HG02973 (cell line): ENCODE results near the gene NPR2.

Experiments used
- ATAC-seq: cut with Tn5 transposase; IDR thresholded peaks from one replicate; pipeline ENCODE4 v1.9.1; 2021; ENCODE audit warnings: moderate library complexity; ENCODE audit not compliant: unreplicated experiment

Gene NPR2

DNA sequence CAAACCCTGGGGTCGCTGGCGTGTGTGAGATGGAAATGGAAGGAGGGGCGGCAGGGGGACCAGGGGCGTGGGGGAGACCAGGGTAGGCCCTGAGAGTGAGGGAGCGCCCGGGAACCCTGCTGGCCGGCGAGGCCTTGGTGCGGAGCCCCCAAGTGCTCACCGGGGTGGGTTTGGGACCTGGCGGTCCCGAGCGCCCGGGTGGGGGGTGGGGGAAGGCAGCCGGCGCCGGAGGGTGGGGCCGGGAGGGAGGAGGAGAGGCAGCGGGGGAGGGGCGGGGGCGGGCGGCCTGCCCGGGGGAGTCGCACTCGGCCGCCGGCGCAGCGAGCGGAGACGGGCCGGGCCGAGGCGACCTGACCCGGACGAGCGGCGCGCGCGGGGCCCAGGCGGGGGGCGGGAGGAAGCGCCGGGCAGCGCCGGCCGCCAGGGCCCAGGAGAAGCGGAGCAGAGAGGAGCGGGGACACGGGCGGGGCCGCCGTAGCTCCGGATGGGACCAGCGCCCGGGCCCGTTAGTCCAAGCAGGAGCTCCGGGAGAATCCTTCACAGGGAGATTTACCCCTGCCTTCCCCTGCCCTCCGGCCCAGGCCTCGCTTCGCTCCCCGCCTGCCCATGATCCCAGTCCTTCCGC, at the start of gene NPR2:
Gene NPR2 (plus strand): TSS at position 295 of the 625 bp plus-strand sequence. CDS start 818 bp downstream, outside the sequence.
- ATAC-seq: no peak

DNA sequence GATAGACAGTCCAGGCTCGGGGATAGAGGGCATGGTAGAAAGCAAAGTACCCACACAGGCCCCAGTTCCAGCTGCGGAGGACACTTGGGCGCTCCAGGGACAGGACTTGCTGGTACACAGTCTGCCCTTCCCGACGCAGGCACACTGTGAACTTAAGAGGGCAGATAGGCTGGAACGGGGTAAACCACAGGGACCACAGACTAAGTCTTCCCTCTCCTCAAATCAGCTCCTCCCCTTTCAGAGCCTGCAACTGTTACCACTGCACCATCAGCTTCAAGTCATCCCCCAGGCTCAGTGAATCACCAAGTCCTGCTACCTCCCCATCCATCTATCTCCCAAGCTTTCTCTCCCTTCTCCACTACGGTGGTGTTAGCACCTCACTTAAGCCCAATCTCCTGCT, 49.7 kb upstream of the NPR2 start:
- ATAC-seq: no peak

DNA sequence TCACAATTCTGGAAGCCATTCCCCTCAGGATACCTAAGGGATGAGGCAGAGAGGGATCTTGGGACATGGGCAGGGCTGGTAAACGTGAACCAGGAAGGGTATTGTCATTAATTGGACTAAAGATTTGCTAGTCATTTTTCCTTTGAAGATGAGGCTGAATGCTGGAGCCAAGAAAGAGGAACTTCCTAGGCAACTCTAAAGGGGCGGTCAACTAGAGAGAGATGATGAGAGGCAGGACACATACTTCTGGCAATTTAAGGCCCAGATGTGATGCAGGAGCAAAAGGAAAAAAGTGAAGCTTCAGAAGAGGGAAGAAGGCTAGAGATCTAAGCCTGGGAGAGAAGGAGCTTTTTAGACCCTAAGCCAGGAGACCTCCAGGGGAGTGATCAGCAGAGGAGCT, 47.9 kb upstream of the NPR2 start:
- ATAC-seq: no peak

DNA sequence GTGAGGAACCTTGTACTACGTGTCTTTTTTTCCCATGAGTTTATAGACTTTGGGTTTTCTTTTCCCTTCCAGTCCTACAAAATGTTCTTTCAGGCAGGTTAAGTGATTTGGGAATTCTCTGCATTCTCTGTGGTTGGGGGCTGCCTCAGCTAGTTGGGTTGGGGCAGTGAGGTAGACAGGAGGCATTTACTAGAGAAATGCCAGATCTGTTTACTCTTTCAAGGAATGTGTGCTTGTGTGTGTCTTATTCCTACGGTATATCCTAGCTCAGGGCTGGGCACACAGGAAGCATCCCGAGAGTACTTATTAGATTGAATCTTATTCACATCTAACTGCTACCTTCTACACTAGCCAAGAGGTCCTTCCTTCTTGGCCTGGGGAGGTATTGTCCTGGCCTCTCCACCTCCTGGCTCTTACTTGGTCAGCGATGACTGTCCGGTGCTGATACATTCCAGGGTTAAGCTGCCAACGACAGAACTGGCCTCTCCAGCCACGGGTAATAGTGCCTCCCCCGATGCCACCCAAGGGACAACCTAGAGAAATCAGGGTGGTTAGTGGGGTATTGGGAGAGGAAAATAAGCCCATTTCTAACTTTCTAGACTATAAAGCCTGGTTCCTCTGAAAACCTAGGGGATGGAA, 47.4 kb upstream of the NPR2 start:
- ATAC-seq: no peak

DNA sequence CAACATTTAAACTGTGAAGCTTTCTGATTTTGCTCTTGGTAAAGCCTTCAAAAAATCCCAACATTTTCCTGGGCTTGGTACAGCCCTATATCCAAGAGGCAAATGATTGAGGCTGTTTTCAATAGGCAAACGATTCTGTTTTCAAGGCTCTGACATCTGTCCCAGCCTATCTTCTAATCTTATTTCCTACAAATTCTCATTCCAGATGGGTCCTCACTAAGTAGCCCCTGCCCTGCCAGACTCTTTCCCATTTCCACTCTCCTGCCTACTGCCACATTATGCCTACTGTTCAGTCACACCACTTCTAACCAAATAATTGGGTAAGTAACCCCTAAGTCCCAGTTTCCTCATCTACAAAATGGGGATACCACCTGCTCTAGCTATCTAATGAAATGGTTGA, 45.8 kb upstream of the NPR2 start:
- no peak for ATAC-seq

DNA sequence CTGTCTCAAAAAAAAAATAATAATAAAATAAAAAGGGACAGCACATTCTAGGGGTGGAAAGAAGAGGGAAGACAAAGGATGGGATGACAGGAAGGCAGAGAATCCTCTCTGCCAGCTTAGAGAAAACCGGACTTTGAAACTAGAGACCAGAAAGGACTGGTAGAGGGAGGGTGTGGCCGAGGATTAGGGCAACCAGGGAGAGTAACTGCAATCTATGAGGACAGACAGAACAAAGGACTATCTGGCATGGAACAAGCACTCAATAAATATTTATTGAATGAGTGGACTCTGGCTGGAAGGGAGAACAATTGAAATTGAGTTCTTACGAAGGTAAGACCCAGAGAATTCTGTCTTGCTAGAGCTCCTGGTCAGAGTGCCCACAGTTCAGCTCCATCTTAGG, 44.8 kb upstream of the NPR2 start:
- no peak for ATAC-seq

DNA sequence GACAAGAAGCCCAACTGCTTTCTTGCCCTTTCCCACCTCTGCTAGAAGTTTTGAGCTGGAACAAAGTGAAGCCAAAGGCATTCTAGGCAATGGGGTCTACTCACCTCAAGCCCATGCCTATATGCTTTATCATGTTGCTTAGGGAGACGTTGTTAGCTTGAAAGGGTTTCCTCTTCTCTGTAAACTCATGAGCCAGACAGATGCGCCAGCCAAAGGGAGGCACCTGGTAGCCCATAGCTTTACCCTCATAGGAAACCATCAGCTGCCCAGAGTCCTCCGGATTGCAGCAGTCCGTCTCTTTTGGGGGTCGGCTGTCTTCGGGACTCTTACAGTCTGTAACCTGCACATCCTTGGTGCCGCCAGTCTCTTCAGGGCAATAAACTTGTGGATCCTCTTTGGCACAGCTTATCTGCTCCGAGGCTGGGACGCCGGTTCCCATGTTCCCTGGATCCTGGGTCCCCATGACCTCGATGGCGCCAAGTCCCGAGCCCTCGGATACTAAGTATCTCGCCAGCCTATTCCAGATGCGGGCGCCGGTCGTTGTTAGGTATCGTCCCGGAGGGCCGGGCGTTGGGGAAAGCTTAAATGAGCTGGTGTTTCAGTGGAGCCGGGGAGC, 43.0 kb upstream of the NPR2 start:
- ATAC-seq: no peak

DNA sequence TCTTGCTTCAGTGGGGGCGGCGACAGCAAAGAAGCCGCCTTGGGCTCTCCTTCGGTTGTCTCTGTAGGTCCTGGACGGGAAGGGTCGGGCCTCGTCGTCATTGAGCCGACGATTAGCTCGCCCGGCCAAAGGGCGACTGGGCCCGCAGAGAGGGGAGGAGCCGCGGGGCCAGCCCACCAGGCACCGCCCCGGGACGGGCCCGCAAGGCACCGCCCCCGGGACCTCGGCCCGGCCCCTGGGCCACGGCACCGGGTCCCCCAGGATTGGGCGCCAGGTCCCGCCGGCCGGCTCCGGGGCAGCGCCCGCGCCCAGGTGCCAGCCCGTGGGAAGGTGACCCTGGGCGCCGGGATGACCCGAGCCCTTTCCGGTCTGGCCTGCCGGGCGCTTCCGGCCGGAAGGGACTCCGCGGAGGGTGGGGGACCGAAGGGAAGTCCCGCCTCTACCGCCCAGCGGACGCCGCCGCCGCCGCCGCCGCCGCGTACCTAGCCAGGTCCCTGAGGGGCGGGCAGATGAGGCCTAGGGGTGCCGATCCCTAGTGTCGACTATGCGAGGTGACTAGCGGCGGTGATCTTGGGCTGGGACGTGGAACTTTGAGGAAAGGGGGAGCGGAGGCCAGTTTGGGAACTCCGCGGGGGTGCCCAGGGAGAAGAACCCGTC, 42.4 kb upstream of the NPR2 start, which contains the start of the genes GBA2 and RGP1:
Gene GBA2 (minus strand): TSS at position 371 of the 657 bp plus-strand sequence. CDS start 524 bp downstream, outside the sequence.
Gene RGP1 (plus strand): TSS at position 430 of the 657 bp plus-strand sequence. CDS start 469 bp downstream, outside the sequence.
- peak; percentile 59 for ATAC-seq

DNA sequence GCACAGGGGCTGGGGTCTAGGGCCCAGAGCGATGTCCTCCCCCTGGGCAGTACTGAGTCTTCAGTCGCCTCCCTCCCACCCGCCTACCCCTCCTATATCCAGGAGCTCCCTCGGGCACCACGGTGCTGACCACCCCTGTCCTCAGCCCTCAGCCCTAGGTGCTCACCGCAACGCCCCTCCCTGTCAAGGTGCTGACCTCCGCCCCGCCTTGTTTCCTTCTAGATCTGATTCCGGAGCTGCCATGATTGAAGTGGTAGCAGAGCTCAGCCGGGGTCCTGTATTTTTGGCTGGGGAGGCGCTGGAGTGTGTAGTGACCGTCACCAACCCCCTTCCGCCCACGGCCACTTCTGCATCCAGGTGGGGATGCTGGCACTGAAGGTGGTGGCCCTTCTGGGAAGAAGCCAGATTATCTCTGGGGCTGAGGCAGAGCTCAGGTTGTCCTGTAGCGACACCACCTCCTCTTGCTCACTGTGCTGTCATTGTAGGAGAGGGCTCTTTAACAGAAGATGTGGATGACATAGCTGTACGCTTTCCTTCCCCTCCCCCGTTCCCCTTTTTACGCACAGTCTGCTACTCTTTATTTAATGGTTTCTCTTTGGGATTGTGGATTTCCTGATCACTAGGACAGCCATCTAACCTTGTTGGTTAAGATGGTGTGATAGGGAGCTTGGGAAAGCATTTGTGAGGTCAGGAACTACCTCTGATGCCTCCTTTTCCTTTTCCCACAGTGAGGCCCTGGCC, 41.7 kb upstream of the NPR2 start:
- ATAC-seq: peak; percentile 19

DNA sequence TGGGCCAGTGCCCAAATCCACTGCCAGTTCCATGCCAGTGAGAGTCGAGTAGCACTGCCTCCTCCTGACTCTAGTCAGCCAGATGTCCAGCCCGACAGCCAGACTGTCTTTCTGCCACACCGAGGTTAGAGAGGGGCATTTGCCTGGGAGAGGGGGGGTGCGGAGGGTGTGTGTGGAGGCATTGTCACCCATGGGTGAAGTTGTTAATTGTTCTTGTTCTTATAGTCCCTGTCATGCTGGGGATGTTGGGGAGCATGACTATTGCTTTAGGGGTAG, 41.2 kb upstream of the NPR2 start:
- no peak for ATAC-seq

DNA sequence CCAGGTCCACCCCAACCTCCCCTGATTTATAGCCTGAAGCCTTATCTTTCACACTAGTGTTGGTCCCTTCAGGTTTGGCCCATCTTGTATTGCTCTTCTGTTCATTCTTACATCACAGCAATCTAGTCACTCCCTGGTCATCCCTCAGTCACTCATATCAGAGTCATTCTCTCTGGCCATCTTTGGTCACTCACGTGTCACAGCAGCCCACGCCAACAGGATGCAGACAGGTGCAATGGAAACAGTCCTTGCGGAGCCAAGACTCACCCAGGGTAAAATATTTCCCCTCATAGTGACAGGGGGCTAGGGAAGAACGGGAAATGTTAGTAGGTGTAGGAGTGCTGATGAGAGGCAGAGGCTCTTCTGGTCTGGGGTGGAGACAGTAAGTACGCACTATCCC, 37.9 kb upstream of the NPR2 start:
- ATAC-seq: no peak

DNA sequence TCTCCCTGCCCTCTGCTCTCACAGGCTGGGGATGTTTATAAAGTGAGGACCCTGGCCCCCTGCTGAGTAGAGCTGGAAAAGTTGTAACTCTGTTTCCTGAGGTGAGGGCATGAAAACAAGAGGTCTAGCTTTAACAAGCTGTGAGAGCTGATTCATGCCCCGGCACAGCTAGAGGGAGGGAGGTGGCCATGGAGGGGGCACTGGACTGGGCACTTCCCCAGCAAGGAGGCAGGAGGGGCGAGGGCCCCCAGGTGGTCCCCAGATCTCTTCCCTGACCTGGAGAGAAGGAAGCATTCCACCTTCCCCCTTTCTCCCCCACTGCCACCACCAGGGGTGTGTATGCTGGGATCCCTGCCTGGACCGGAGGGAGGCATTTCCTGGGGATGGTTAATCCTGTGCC, 37.1 kb upstream of the NPR2 start, which contains the start of gene MSMP:
Gene MSMP (minus strand): TSS at position 13 of the 400 bp plus-strand sequence. CDS start 147 bp downstream, outside the sequence.
- no peak for ATAC-seq

DNA sequence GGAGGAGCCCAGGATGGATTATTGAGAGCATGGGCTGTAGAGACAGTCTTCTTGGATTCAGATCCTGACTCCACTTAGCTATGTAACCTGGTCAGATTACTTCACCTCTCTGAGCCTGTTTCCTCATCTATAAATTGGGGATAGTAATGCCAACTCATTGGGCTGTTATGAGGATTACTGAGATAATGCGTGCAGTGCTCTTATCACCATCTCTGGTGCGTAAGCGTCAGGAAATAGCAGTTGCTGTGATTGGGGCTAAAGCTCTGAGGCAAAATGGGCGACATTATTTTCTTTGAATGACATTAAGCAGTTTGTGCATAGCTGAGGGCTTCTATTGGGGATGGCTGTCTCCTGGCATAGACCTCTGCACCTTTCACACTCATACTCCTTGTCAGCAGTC, 36.3 kb upstream of the NPR2 start:
- ATAC-seq: no peak

DNA sequence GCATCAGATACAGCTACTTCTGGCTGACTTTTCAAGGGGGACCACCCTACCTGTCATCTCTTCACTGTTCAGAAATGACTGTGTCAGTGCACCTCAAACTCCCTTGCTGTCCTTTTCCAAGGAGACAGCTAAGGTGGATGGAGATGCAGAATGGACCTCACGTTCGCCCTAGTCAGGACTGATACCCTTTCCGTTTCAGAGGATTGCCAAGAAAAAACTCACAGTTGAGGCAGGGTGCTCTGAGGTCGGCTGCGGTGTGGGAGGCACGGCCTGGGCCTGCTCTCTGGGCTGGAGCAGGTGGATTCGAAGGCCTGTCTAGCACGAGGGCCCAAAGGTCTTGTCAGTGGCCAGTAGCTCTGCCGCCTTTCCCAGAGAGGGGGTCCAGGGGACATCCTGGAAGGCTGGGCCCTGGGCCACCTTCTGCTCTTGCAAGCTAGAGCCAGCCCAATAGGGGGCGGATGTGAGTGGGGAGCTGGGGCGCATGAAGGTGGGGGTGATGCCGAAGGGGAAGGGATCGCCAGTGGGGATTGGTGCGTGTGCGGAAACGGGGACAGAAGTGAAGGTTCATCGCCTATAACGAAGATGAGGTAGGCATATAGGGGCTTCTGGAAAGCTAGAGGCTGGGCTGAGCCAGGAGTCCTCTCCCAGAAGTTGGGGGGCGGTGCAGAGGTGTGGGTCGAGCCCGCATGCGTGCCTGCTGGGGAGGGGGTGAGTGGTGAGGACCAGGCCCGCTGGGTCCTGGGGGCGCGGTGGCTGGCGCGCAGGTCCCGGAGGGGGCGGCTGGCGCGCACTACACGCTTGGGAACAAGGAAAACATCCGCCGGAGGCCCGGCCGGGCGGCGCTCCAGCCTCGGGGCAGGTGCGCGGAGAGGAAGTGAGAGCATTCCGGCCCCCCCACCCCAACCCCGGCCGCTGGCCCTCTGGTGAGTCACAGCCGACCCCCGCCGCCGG, 34.8 kb upstream of the NPR2 start:
- ATAC-seq: peak; percentile 59

DNA sequence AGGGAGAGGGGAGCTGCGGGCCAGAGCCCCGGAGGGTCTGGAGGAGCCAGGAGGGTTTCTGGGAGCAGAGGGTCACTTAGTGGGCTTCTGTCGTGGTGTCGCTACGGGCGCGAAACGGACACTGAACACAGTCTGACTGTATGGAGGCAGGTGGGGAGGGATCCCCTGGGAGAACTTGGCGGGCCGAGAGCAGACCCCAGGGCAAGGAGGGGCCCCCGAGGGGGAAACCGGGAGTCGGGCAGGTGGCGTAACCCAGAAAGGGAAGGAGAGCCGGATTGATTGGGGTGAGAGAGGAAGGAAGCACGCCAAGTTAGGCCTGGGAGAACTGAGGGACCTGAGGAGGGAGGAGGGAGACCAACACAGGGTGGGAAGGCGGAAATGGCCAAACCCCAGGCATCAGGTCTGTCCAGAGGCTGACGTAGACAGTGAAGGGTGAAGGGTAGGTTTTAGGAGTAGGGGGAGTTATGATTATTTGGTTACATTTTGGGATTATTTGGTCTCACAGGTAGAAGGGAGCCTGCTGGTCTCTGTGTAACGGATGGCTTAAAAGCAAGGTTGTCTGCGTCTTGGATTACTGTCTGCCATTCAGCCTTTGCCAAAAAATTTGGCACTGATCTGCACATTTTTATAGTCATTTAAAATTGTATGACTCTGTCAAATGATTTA, 34.0 kb upstream of the NPR2 start:
- peak; percentile 31 for ATAC-seq

DNA sequence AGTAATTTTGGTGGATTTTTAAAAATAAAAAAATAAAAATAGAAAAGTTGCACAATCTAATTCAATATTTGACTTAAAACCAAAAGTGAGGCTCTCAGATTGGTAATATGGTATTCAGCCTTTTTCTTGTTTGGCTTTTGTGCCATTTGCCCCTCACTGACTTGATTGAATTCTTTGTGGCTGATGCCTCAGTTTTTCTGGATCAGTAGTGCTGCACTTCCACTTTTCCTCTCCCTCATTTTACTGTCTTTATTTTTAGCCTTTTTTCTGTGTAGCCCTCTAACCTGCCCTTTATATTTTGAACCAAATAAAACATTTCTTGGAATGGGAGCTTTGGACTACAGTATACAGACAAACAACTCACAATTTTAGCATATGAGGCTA, 33.5 kb upstream of the NPR2 start:
- no peak for ATAC-seq

DNA sequence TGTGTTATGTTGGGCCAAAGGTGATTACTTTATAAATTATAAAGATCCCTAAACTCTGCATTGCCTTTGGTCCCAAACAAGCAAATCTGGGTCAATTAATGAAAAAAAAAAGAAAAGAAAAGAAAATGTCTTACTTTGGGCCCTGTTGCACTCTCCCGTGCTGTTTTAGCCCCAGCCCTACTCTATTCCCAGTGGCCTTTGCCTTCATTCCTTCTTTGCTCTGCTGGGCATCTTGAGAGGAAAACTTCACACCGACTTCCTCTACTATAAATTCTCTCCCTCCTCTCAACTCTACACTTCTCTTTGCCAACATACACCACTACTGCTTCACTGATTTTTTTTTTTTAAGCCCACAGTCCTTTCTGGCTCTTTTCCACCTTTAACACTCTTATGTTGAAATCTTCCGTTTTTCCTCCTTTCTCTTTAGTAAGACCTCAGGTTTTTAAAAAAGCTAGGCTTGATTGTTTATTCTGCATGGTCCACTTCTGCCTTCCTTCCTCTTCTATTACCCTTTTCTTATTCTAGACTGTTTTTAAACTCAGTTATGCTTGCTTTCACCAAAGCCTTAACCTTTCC, 32.8 kb upstream of the NPR2 start:
- ATAC-seq: no peak

DNA sequence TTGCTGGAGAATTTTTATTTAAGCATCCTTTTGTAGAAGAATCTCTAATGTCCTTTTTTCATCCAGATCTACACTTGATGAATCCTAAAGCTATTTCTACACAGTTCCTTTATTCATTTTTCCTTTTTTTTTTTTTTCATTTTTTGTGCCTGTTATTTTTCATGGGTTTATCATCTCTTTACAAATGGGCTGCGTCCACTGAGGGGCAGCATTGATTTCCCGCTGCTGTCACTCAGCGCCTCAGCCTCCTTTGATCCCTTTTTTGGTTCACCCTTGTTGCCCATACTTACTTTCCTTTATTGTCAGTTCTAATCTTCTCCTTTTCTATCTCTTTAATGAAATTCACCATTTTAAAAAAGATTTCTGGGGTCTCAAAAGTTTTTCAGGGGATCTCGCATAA, 31.6 kb upstream of the NPR2 start:
- no peak for ATAC-seq

DNA sequence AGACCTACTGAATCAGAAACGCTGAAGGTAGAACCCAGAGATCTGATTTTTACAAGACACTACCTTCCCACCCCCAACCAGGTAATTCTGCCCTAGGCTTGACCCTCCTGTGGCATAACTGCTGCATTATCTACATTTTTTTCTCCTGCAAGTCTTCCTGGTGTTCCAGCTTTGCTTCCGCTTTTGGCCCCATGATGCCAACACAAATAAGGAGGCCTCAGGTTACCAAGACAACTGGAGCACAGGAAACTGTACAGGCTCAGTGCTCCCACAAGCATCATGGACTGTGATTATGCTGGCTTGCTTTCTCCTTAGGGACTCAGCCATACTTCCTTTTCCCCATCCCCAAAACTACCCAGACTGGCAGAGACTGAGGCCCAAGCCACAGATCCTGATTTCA, 30.7 kb upstream of the NPR2 start:
- no peak for ATAC-seq
